Measurements from ENCODE around the gene SORCS1.

The SORCS1 gene

DNA sequence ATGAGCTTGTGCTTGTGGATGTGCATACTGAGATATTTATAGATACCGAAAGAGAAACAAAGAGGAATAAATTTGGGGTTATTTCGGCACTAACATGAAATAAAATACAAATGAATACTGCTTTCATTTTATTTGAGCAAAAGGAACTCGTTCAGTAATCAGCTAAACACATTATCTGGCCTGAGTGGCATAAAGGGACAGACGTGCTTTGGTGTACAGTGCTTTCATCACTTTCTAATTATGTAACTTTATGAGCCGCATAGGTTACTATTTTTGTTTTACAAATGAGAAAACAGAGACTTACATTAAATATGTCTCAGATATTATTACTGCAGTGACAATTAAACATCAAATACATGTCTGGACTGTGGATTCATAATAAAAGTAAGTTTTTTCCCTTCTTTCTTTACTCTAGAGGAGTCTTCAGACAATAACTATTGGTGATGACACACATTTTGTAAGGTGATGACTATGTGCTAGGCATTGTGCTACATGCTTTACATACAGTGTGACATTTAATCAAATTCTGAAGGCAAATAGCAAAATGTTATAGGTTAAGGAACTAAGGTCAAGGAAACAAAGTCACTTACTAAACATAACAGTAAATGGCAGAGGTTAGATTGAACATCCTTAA is 503.3 kb downstream of the SORCS1 start:
- no peaks in the 10 kb centered on the region for H4K20me1 ChIP-seq (ENCODE audit: control insufficient read depth, insufficient read depth, low read depth, low read length)
- no peak overlapping the region for H3K27ac ChIP-seq (ENCODE audit: low read depth, low read length)
- no peaks in the 10 kb centered on the region for H3K36me3 ChIP-seq (ENCODE audit: control insufficient read depth, low read length)
- H3K4me3 ChIP-seq (ENCODE audit: low read length) = no peak overlapping the region
- H3K27me3 ChIP-seq (ENCODE audit: control insufficient read depth, low read length) = no peaks in the 10 kb centered on the region
- TF ChIP-seq EZH2phosphoT487 (IDR thresholded peaks at IDR 0.05; ENCODE audit: borderline replicate concordance, low read length) = no peak
- TF ChIP-seq, protein P1, sequence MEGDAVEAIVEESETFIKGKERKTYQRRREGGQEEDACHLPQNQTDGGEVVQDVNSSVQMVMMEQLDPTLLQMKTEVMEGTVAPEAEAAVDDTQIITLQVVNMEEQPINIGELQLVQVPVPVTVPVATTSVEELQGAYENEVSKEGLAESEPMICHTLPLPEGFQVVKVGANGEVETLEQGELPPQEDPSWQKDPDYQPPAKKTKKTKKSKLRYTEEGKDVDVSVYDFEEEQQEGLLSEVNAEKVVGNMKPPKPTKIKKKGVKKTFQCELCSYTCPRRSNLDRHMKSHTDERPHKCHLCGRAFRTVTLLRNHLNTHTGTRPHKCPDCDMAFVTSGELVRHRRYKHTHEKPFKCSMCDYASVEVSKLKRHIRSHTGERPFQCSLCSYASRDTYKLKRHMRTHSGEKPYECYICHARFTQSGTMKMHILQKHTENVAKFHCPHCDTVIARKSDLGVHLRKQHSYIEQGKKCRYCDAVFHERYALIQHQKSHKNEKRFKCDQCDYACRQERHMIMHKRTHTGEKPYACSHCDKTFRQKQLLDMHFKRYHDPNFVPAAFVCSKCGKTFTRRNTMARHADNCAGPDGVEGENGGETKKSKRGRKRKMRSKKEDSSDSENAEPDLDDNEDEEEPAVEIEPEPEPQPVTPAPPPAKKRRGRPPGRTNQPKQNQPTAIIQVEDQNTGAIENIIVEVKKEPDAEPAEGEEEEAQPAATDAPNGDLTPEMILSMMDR (IDR thresholded peaks at IDR 0.05; ENCODE audit: low read depth, low read length, poor library complexity, severe bottlenecking) = no peak
- no peak overlapping the region for H3K4me2 ChIP-seq (ENCODE audit: low read length)
- no peaks in the 10 kb centered on the region for H3F3A ChIP-seq (ENCODE audit: control insufficient read depth, insufficient read depth)
- no peaks in the 10 kb centered on the region for H3K79me2 ChIP-seq (ENCODE audit: control insufficient read depth, low read length)
- H3K9me3 ChIP-seq (ENCODE audit: control insufficient read depth, insufficient read depth, low read length) = no peaks in the 10 kb centered on the region
- no peaks in the 10 kb centered on the region for H3K9me2 ChIP-seq (replicated peaks; ENCODE audit: control insufficient read depth, low read length)
- no peaks in the 10 kb centered on the region for H3K4me1 ChIP-seq (ENCODE audit: control insufficient read depth, low read length)

DNA sequence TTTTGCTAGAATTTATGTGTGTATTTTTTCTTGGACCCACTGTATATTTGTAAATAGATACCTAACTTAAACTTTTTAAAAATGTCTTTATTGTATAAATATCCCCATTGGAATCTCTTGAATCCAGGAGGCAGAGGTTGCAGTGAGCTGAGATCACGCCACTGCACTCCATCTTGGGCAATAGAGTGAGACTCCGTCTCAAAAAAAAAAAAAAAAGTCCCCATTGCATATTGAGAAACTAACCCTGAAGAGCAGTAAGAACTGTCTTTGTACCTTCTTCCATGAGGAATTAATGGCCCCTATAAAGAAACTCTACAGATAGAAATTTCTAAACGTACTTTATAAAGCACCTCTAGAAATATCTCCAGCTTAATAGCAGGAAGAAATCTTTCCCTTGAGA is 504.0 kb downstream of the SORCS1 start:
- no peaks in the 10 kb centered on the region for H3K79me2 ChIP-seq (ENCODE audit: control insufficient read depth, low read length)
- no peak overlapping the region for H3K4me3 ChIP-seq (ENCODE audit: low read length)
- no peak overlapping the region for H3K4me2 ChIP-seq (ENCODE audit: low read length)
- no peaks in the 10 kb centered on the region for H3K27me3 ChIP-seq (ENCODE audit: control insufficient read depth, low read length)
- H4K20me1 ChIP-seq (ENCODE audit: control insufficient read depth, insufficient read depth, low read depth, low read length) = no peaks in the 10 kb centered on the region
- no peaks in the 10 kb centered on the region for H3K9me3 ChIP-seq (ENCODE audit: control insufficient read depth, insufficient read depth, low read length)
- H3K36me3 ChIP-seq (ENCODE audit: control insufficient read depth, low read length) = no peaks in the 10 kb centered on the region
- H3K4me1 ChIP-seq (ENCODE audit: control insufficient read depth, low read length) = no peaks in the 10 kb centered on the region
- no peaks in the 10 kb centered on the region for H3K9me2 ChIP-seq (replicated peaks; ENCODE audit: control insufficient read depth, low read length)
- H3K27ac ChIP-seq (ENCODE audit: low read depth, low read length) = no peak overlapping the region
- TF ChIP-seq, protein P1 (IDR thresholded peaks at IDR 0.05; ENCODE audit: low read depth, low read length, poor library complexity, severe bottlenecking) = no peak
- TF ChIP-seq EZH2phosphoT487 (IDR thresholded peaks at IDR 0.05; ENCODE audit: borderline replicate concordance, low read length) = no peak
- H3F3A ChIP-seq (ENCODE audit: control insufficient read depth, insufficient read depth) = no peaks in the 10 kb centered on the region

DNA sequence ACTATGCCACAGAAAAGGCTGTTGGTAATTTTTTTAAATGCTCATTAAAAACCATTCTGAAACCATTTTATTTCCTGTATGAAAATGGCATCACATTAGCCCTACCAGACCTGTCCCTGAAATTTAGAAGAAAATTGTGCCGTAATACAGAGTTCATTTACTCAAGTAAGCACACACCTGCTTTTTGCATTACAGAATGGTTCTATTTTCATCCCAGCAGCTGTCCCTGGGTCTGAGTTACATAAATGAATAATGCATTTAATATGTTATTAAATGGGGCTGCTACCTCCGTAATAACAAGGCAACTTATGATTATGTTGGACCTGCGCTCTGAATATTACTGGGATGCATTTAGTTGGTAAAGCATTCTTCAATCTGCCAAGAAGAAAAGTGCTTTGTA is 508.9 kb downstream of the SORCS1 start:
- no peaks in the 10 kb centered on the region for H3K79me2 ChIP-seq (ENCODE audit: control insufficient read depth, low read length)
- no peaks in the 10 kb centered on the region for H3F3A ChIP-seq (ENCODE audit: control insufficient read depth, insufficient read depth)
- no peaks in the 10 kb centered on the region for H4K20me1 ChIP-seq (ENCODE audit: control insufficient read depth, insufficient read depth, low read depth, low read length)
- no peaks in the 10 kb centered on the region for H3K4me1 ChIP-seq (ENCODE audit: control insufficient read depth, low read length)
- no peaks in the 10 kb centered on the region for H3K9me3 ChIP-seq (ENCODE audit: control insufficient read depth, insufficient read depth, low read length)
- TF ChIP-seq, protein P1 (IDR thresholded peaks at IDR 0.05; ENCODE audit: low read depth, low read length, poor library complexity, severe bottlenecking) = no peak
- no peak for TF ChIP-seq EZH2phosphoT487 (IDR thresholded peaks at IDR 0.05; ENCODE audit: borderline replicate concordance, low read length)
- H3K4me3 ChIP-seq (ENCODE audit: low read length) = no peak overlapping the region
- no peaks in the 10 kb centered on the region for H3K9me2 ChIP-seq (replicated peaks; ENCODE audit: control insufficient read depth, low read length)
- H3K36me3 ChIP-seq (ENCODE audit: control insufficient read depth, low read length) = no peaks in the 10 kb centered on the region
- H3K27me3 ChIP-seq (ENCODE audit: control insufficient read depth, low read length) = no peaks in the 10 kb centered on the region
- no peak overlapping the region for H3K27ac ChIP-seq (ENCODE audit: low read depth, low read length)
- no peak overlapping the region for H3K4me2 ChIP-seq (ENCODE audit: low read length)
